Activated CD4-positive, alpha-beta T cell treated with anti-CD3 and anti-CD28 coated beads for 36 hours (primary cell): ENCODE results near the gene OR6F1. TPM values are rescaled to one million over a fixed set of nuclear protein-coding genes. Genes with fewer than 3 reads are reported as not detected.
"Not testable (repeated sequence)": the region's sequence is repeated elsewhere in the genome, so short reads cannot be mapped to it uniquely, and the experiment has no call there.

Experiments
- ATAC-seq: fragments of 200-7000 bp; cut with Tn5 transposase; one replicate; pipeline ENCODE4 v1.10.0; 2021; ENCODE audit warnings: mild to moderate bottlenecking, moderate library complexity
- CTCF ChIA-PET: fragments of 350-600 bp; sonication (Branson Sonifier 250); formaldehyde crosslinking; loops from one replicate; lab custom pipeline; 2021; ENCODE audit warnings: antibody characterized with exemption; lab: Charles Lee
- POLR2A ChIA-PET: fragments of 350-600 bp; sonication (Branson Sonifier 250); formaldehyde crosslinking; loops from one replicate; lab custom pipeline; 2021; ENCODE audit warnings: antibody characterized with exemption, inconsistent platforms; lab: Charles Lee
- DNase-seq: peaks from one replicate; pipeline ENCODE4 v3.0.0-alpha.2; 2020
- H3K27ac Mint-ChIP-seq: one replicate; pipeline ENCODE4 v1.8.0; 2021; ENCODE audit warnings: mixed read lengths
- H3K27me3 Mint-ChIP-seq: one replicate; pipeline ENCODE4 v1.8.0; 2021; ENCODE audit warnings: mixed read lengths
- H3K36me3 Mint-ChIP-seq: one replicate; pipeline ENCODE4 v1.8.0; 2021; ENCODE audit warnings: low read depth, mixed read lengths
- H3K4me1 Mint-ChIP-seq: one replicate; pipeline ENCODE4 v1.8.0; 2021; ENCODE audit warnings: mixed read lengths
- H3K4me3 Mint-ChIP-seq: one replicate; pipeline ENCODE4 v1.8.0; 2021; ENCODE audit warnings: mild to moderate bottlenecking, moderate library complexity, mixed read lengths
- H3K9me3 Mint-ChIP-seq: one replicate; pipeline ENCODE4 v1.8.0; 2021; ENCODE audit warnings: low read depth, mixed read lengths
- intact Hi-C, 2 experiments: fragments of 100-400 bp; cut with DNase I in 1 of 2; cut with micrococcal nuclease in 1 of 2; formaldehyde crosslinking; loops; one replicate each; pipeline versions ENCODE4 v1.14.2 to v1.15.1; 2022 to 2024; cut with DNase I, micrococcal nuclease
- total RNA-seq, 2 experiments: library from RNA; stranded (reverse); gene quantifications; one replicate each; pipeline ENCODE4 v1.2.3, GENCODE V29; 2021

OR6F1 gene
- total RNA-seq, 2 experiments from 2014 or later, result not detected

DNA sequence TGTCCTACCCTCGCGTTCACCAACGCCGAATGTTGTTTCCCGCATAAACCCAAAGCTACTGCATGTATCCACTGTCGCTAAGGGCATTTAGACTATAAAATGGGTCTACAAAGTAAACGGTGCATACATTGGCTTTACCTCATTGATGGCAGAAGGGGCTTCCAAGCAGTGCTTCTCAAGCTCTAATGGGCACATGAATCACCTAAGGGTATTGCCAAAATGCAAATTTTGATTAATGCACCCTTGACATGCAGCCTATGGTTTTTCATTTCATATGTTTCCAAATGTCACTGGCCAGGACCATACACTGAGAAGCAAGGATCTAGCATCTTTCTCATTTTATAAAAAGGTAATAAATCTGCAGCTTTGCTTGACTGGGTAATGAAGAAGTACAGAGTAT lies 2.7 kb downstream of the OR6F1 start:
- Mint-ChIP-seq H3K27me3 (peaks cover 3% of the 10 kb centered on the region), H3K9me3 (no peaks in the 10 kb centered on the region), H3K4me1 (no peaks in the 10 kb centered on the region), H3K36me3 (no peaks in the 10 kb centered on the region), H3K27ac (no peak overlapping the region), H3K4me3 (no peak overlapping the region)
- ATAC-seq (no peak), DNase-seq (no peak)
- CTCF ChIA-PET, result interaction anchor here (1.3 kb wide), 1 partner anchor 223 kb away, joined by 3 read pairs; no protein-coding TSS in a partner anchor
- POLR2A ChIA-PET, result no interaction called here
- intact Hi-C loops, result no loop called here

DNA sequence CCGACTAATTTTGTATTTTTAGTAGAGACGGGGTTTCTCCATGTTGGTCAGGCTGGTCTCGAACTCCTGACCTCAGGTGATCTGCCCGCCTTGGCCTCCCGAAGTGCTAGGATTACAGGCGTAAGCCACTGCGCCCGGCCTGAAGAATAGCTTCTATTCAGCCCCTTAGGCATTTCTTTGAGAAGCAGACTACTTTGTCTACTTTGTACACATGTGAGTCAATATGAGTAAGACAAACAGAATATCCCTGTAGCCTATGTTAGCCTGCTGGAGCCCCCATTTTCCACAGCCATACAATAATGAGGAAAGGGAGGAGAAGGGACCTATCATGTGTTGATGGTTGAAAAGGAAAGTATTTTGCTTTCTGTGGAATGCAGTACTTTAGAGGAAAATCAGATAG lies 5.8 kb downstream of the OR6F1 start:
- intact Hi-C loops, H3K27me3 Mint-ChIP-seq, DNase-seq, H3K9me3 Mint-ChIP-seq, H3K36me3 Mint-ChIP-seq, H3K4me3 Mint-ChIP-seq, CTCF ChIA-PET, H3K4me1 Mint-ChIP-seq, ATAC-seq, POLR2A ChIA-PET, H3K27ac Mint-ChIP-seq: not testable (repeated sequence)

DNA sequence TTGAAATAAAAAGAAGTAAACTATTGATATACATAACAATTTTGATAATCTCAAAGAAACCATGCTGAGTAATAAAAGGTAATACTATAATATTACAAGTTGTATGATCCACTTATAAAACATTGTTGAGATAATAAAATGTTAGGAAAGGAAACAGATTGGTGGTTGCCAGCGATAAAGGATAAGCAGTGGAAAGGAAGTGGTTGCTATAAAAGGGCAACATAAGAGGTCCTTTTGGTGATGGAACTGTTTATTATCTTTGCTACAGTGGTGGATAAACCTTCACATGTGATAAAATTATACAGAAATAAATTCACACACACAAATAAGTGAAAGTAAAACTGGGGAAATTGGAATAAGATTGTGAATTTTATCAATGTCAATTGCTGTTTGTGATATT lies 15.1 kb downstream of the OR6F1 start:
- Mint-ChIP-seq H3K9me3 (peaks cover 6% of the 10 kb centered on the region), H3K36me3 (no peaks in the 10 kb centered on the region)
- intact Hi-C loops, result no loop called here

DNA sequence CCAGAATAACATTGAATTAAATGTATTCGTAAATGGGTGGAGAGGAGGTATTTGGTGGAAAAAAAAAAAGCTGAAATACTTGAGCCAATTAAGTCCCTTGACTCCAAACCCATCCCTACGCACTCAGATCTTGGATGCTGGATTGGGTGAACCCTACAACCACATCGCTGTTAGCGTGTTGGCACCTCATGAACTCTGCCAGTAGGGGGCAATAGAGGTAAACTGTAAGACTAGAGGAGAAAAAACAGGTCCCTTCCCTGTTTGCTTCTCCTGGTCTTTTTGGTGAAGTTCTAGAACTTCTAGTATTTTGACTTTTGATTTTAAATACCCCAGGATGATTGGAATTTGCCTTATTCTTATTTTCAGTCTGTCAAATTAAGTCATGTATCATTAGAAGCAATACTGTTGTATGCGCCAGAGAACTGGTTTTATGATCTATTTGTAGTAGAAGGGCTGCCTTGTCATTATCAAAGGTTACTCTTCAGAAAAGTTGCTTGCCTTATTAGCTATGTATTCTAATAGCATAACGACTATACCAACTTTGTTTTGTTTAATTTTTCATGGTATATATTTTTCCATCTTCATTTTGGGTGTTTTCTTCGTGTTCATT lies 35.1 kb downstream of the OR6F1 start:
- peak; percentile 63 for DNase-seq
- intact Hi-C loops, result loop anchor here in 1 of 2 experiments (5.0 kb wide), 3 partner anchors 176 to 256 kb away; partner anchors contain the start of gene TRIM58
- Mint-ChIP-seq H3K27me3 (peaks cover 3% of the 10 kb centered on the region), H3K36me3 (no peaks in the 10 kb centered on the region), H3K27ac (no peak overlapping the region), H3K9me3 (no peaks in the 10 kb centered on the region), H3K4me1 (no peaks in the 10 kb centered on the region), H3K4me3 (no peak overlapping the region)
- ChIA-PET POLR2A (no interaction called here), CTCF (interaction anchor here (1.0 to 1.1 kb wide), 2 partner anchors 17 to 455 kb away, joined by 3 to 5 read pairs; no protein-coding TSS in a partner anchor)
- ATAC-seq, result peak; percentile 65

More for the DNA sequence above, 15.1 kb downstream of the OR6F1 start:
- no peak for DNase-seq
- POLR2A ChIA-PET, result no interaction called here
- Mint-ChIP-seq H3K27ac (no peak overlapping the region), H3K4me1 (no peaks in the 10 kb centered on the region), H3K4me3 (no peak overlapping the region), H3K27me3 (no peaks in the 10 kb centered on the region)
- no peak for ATAC-seq
- CTCF ChIA-PET, result no interaction called here

DNA sequence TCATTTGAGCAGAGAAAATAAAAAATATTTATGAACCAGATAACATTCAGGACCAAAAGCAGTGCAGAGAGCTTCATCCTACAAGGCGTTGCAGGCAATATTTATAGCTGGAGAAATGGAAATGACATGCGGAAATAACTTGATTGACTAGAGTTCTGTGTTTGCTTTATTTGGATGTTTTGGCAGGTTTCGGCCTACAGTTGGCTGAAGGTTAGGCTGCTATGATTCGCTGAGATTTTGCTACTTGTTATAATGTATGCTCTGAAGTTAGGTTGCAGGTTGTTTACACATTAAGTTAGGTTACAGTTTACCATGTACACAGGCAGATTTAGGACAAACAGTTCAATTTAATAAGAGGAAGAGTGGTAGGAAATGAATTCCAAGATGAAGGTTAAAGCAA lies 36.3 kb downstream of the OR6F1 start:
- Mint-ChIP-seq H3K27ac (no peak overlapping the region), H3K4me3 (no peak overlapping the region), H3K4me1 (no peaks in the 10 kb centered on the region), H3K9me3 (no peaks in the 10 kb centered on the region), H3K27me3 (no peaks in the 10 kb centered on the region), H3K36me3 (no peaks in the 10 kb centered on the region)
- ChIA-PET CTCF (interaction anchor here (1.0 kb wide), 1 partner anchor 16 kb away, joined by 3 read pairs; no protein-coding TSS in a partner anchor), POLR2A (no interaction called here)
- intact Hi-C loops, result loop anchor here in 1 of 2 experiments (5.0 kb wide), 3 partner anchors 177 to 257 kb away; partner anchors contain the start of gene TRIM58
- no peak for ATAC-seq
- no peak for DNase-seq

DNA sequence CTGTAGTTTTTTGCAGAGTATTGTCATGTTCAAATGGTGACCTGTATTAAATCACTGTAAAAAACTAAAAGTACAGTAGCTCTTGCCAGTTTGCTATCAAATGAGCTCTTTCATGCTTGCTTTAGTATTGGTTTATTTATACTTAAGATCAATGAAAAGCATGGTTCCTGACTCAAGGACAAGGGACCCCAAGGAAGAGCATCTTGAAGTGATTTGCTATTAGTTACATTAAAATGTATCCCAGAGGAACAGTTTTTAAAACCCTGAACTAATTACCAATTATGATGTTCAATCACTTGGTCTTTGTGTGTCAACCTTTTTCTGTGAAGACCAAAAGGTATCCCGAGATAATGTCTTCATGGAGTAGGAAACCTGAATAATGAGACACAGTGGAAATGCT lies 36.8 kb downstream of the OR6F1 start, which contains the start of gene OR13G1:
Gene OR13G1, minus strand, starts transcription at position 101 of the 400 bp plus-strand sequence. CDS start 6,698 bp downstream, outside the sequence.
- ATAC-seq, result no peak
- CTCF ChIA-PET, result no interaction called here
- DNase-seq, result no peak
- Mint-ChIP-seq H3K27ac (no peak within 1 kb of the TSS), H3K4me3 (no peak within 1 kb of the TSS), H3K9me3 (no peaks in the 10 kb centered on the region), H3K27me3 (no peaks in the 10 kb centered on the region), H3K4me1 (no peaks in the 10 kb centered on the region), H3K36me3 (no peaks in the 10 kb centered on the region)
- POLR2A ChIA-PET, result no interaction called here
- intact Hi-C loops, result loop anchor here in 1 of 2 experiments (5.0 kb wide), 3 partner anchors 178 to 258 kb away; partner anchors contain the start of gene TRIM58

GRCh38 chr1:247669225-247669624 lies 47.2 kb downstream of the OR6F1 start:
- POLR2A ChIA-PET, result no interaction called here
- H3K27ac Mint-ChIP-seq, result no peak overlapping the region
- no peak for ATAC-seq

More at GRCh38 chr1:247669225-247669624, 47.2 kb downstream of the OR6F1 start:
- Mint-ChIP-seq H3K27me3 (peaks cover 2% of the 10 kb centered on the region), H3K36me3 (no peaks in the 10 kb centered on the region), H3K9me3 (peaks cover 5% of the 10 kb centered on the region), H3K4me3 (no peak overlapping the region), H3K4me1 (no peaks in the 10 kb centered on the region)
- no peak for DNase-seq
- CTCF ChIA-PET, result no interaction called here
- intact Hi-C loops, result no loop called here

Other genes with a start within 250 kb of the OR6F1 start
- gene OR2C3, start 180.2 kb downstream of the OR6F1 start, total RNA-seq, result not detected
- under 1 TPM in 1 of 2 experiments, not detected in 1; 0.09 TPM for gene GCSAML, start 167.5 kb downstream of the OR6F1 start, total RNA-seq
- not detected for gene OR2G2, start 128.3 kb downstream of the OR6F1 start, total RNA-seq
- not detected for gene OR2G3, start 111.1 kb downstream of the OR6F1 start, total RNA-seq
- gene OR13G1, start 36.9 kb downstream of the OR6F1 start, total RNA-seq, result not detected
- not detected for gene OR14K1, start 22.0 kb upstream of the OR6F1 start, total RNA-seq
- gene OR14A2, start 31.5 kb upstream of the OR6F1 start, total RNA-seq, result not detected
- gene OR1C1, start 43.9 kb upstream of the OR6F1 start, total RNA-seq, result not detected
- not detected for gene OR14A16, start 107.5 kb upstream of the OR6F1 start, total RNA-seq
- not detected for gene OR11L1, start 125.2 kb upstream of the OR6F1 start, total RNA-seq
- gene TRIM58, start 140.5 kb upstream of the OR6F1 start, total RNA-seq, result under 1 TPM; 0.16 to 0.18 TPM
- gene OR2W3, start 178.9 kb upstream of the OR6F1 start, total RNA-seq, result not detected
- gene OR2T8, start 203.6 kb upstream of the OR6F1 start, total RNA-seq, result not detected
- not detected for gene OR2AJ1, start 208.2 kb upstream of the OR6F1 start, total RNA-seq
- gene OR2L8, start 232.2 kb upstream of the OR6F1 start, total RNA-seq, result not detected
- not detected for gene OR2AK2, start 248.6 kb upstream of the OR6F1 start, total RNA-seq